Pancreas (tissue), 10 donors: ENCODE measurements around the gene SRRM4. TPM values are rescaled to one million over a fixed set of nuclear protein-coding genes. Genes with fewer than 3 reads are reported as not detected.
"Not testable (repeated sequence)": the region's sequence is repeated elsewhere in the genome, so short reads cannot be mapped to it uniquely, and the experiment has no call there.

ENCODE experiments used
- ATAC-seq, 4 donors: fragments of 200-7000 bp; cut with Tn5 transposase; one replicate each; pipeline versions ENCODE4 v1.8.0 to v1.9.1; 2020; ENCODE audit warnings: mild to moderate bottlenecking in 4 of 4, moderate library complexity in 4 of 4
- DNase-seq, 6 donors: peaks; one replicate each; pipeline ENCODE4 v3.0.0-alpha.2; 2020
- FAIRE-seq: peaks from 2 replicates; lab custom pipeline; 2012; peaks lifted over from hg19 to GRCh38; lab: Jason Lieb, UNC
- H3K27ac ChIP-seq, 4 donors: fragments of 200-600 bp; sonication (generic); 1 replicate in 3 of 4; 2 replicates in 1 of 4; pipeline versions ENCODE4 v1.5.0 to v1.8.0; 2020
- H3K27me3 ChIP-seq, 4 donors: fragments of 200-600 bp; one replicate each; pipeline ENCODE4 v1.8.0; 2021
- H3K36me3 ChIP-seq, 3 donors: fragments of 200-600 bp; sonication (generic) in 1 of 3; one replicate each; pipeline versions ENCODE4 v1.5.0 to v1.8.0; 2020 to 2021
- H3K4me1 ChIP-seq, 3 donors: fragments of 200-600 bp; one replicate each; pipeline ENCODE4 v1.8.0; 2021
- H3K4me3 ChIP-seq, 4 donors: fragments of 200-600 bp; sonication (generic) in 2 of 4; one replicate each; pipeline versions ENCODE4 v1.5.0 to v1.8.0; 2020 to 2021
- H3K9me3 ChIP-seq, 4 donors: fragments of 200-600 bp; one replicate each; pipeline ENCODE4 v1.8.0; 2021
- CTCF ChIP-seq, 4 donors: fragments of 200-600 bp; sonication (generic) in 3 of 4; IDR thresholded peaks; one replicate each; pipeline versions ENCODE4 v1.5.0 to v1.8.0; 2021; ENCODE audit warnings: antibody characterized with exemption in 4 of 4
- WGBS, 2 donors: extraction: QIAGEN DNeasy Blood & Tissue Kit; methylation state at CpG; one replicate each; pipeline ENCODE4 v1.1.7; 2013; 5-methylcytosine and 5-hydroxymethylcytosine counted together
- intact Hi-C, 3 donors: fragments of 100-400 bp; cut with DNase I; formaldehyde crosslinking; loops; one replicate each; pipeline versions ENCODE4 v1.11.1 to v1.14.2; 2022
- polyA plus RNA-seq, 2 donors: library from polyadenylated mRNA; stranded (reverse); fragments of 200-250 nt; gene quantifications; one replicate each; pipeline ENCODE4 v1.2.3, GENCODE V29; 2013
- total RNA-seq, 6 donors: library from RNA; stranded (reverse); fragmentation: NEBNext Ultra II Directional in 4 of 6; extraction: Animal tissue kit (Norgen Biotek cat#: 25700) in 4 of 6; gene quantifications; one replicate each; pipeline versions ENCODE4 v1.2.1 to v1.2.4, GENCODE V29; 2021 to 2023
- donor health status: healthy with polysubstance abuse.
- donor health status: DM: no; HTN: no; CAD: no; lungs with moderate emphysema.
- donor health status: DM: no; HTN: no; CAD: no.
- donor health status: control.
- donor health status: control.
- donor health status: Bipolar disorder and iron deficiency.
- donor health status: DM: yes; HTN: yes; CAD: no.
- donor health status: DM: no; HTN: no; CAD: no.
- donor health status: DM: no; HTN: no; CAD: no.
- donor health status: DM: yes; HTN: yes; CAD: no.

SRRM4 gene
- total and polyA plus RNA-seq, 8 donors, result 0.02 TPM; not detected in 7

DNA sequence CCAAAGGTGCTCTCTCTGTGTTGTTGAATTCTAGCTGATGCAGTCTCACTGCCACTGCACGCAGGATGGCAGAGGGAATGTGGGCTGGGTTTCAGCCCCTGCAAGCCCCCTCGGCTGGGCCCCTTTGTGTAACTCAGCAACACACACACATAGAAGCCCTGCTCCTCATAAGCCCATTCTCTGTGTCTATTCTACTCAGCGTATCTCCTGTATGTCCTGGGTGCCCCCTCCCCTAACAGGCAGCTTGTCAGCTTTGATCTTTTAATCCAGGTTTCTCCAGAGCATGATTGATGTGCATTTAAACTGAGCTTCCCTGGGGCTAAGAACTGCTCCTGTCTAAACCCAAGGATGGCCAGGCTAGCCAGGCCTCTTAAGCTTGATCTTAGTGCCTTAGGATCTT, 43.0 kb downstream of the SRRM4 start:
- Histone ChIP-seq H3K4me3 (no peak overlapping the region), H3K4me1 (no peaks in the 10 kb centered on the region), H3K27me3 (peaks cover 0 to 5% (median 0%) of the 10 kb centered on the region in 4 donors), H3K36me3 (no peaks in the 10 kb centered on the region), H3K9me3 (no peaks in the 10 kb centered on the region), H3K27ac (no peak overlapping the region)
- FAIRE-seq (no peak), DNase-seq (no peak), ATAC-seq (no peak)
- intact Hi-C loops, result no loop called here
- TF ChIP-seq CTCF (IDR thresholded peaks at IDR 0.05), result no peak
- WGBS, 2 donors, result 38 to 52% methylated on average over 3 of the region's 3 CpGs

- no peak for DNase-seq
- Histone ChIP-seq H3K9me3 (no peaks in the 10 kb centered on the region), H3K4me1 (no peaks in the 10 kb centered on the region), H3K27me3 (peaks cover 0 to under 1% (median 0%) of the 10 kb centered on the region in 4 donors), H3K27ac (no peak overlapping the region), H3K36me3 (no peaks in the 10 kb centered on the region), H3K4me3 (no peak overlapping the region)
- WGBS, 2 donors, result 84% methylated on average over 3 of the region's 3 CpGs
- ATAC-seq, result no peak
- no peak for FAIRE-seq
- intact Hi-C loops, result no loop called here
- TF ChIP-seq CTCF (IDR thresholded peaks at IDR 0.05), result no peak
Measured at GRCh38 chr12:119025786-119026185, 44.4 kb downstream of the SRRM4 start.

- WGBS, 2 donors, result 89 to 93% methylated on average over 14 of the region's 14 CpGs
- H3K27me3 ChIP-seq, H3K27ac ChIP-seq, DNase-seq, H3K4me1 ChIP-seq, FAIRE-seq, ATAC-seq, intact Hi-C loops, H3K9me3 ChIP-seq, H3K36me3 ChIP-seq, H3K4me3 ChIP-seq: not testable (repeated sequence)
Measured at GRCh38 chr12:119033332-119033731, 52.0 kb downstream of the SRRM4 start.

DNA sequence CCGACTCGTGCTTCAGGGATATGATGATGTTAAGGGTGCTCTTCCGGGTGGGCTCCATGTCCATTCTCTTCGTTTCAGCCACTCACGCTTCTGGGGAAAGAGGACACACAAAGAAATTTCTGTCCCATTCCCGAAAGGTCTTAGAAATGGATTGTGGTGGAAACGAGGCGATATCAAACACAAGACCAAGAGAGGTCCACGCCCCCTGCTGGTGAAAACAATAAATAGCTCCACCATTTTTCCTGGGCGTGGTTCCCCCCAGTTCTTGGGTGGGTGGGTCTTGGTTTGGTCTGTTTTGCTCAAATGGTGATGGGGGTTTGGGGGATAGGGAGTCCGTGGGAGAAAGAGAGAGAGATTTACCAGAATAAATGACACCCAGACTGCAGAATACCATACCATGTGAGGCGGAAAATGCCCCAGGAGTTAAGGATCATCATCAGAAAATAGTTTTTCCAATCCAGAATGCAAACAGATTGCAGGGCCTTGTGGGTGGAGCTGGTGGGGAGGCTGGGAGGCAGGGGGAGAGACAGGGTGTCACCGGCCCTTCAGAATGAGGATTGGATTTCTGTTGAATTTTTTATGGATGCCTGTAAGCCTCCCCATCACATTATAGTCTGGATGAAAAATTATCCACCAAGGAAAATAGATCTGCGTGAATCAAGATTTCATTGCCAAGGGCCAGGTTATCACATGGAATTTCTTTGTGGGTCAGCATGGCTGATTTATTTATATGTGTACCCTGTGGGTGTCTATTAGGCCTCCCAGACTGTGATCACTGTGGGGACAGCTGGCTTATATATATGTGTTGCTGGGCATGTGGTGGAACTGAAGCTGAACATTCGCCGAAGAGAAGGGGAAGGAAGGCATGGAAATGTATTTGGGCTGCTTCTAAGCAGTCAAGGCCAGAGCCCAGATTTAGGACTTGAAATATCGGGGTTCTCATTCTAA, 55.8 kb downstream of the SRRM4 start:
- peak in 1 of 4 donors; percentile 42 for ATAC-seq

DNA sequence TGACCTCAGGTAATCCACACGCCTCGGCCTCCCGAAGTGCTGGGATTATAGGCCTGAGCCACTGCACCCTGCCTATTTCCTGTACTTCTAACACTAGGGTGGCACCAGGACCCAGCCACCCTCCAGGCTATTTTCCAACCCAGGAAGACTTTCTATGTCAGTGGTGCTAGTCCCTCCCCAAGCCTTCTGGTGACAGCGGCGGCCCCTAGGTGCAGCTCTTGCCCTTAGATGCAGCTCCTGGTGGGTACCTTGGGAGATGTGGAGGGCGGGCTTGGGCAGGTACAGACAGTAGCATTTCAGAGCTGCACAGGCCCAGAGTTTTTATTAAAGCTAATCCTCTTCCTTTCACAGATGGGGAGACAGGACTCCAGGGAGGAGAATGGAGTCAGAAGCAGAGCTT, 62.8 kb downstream of the SRRM4 start:
- Histone ChIP-seq H3K9me3 (no peaks in the 10 kb centered on the region), H3K4me1 (no peaks in the 10 kb centered on the region), H3K36me3 (no peaks in the 10 kb centered on the region), H3K27me3 (no peaks in the 10 kb centered on the region), H3K27ac (no peak overlapping the region), H3K4me3 (no peak overlapping the region)
- TF ChIP-seq CTCF (IDR thresholded peaks at IDR 0.05), result no peak
- ATAC-seq (no peak), DNase-seq (no peak), FAIRE-seq (no peak)
- intact Hi-C loops, result no loop called here
- 86 to 91% methylated on average over 6 of the region's 6 CpGs for WGBS, 2 donors

More for the DNA sequence above, 55.8 kb downstream of the SRRM4 start:
- WGBS, 2 donors, result 44 to 47% methylated on average over 17 of the region's 17 CpGs
- no peak overlapping the region for H3K4me3 ChIP-seq
- H3K9me3 ChIP-seq, result no peaks in the 10 kb centered on the region
- peak; percentile 18 to 48 (median 36) for TF ChIP-seq CTCF (IDR thresholded peaks at IDR 0.05)
- no peaks in the 10 kb centered on the region for H3K4me1 ChIP-seq
- H3K27me3 ChIP-seq, result no peaks in the 10 kb centered on the region
- H3K36me3 ChIP-seq, result no peaks in the 10 kb centered on the region
- FAIRE-seq (no peak), DNase-seq (peak in 1 of 6 donors; percentile 15)
- no peak overlapping the region for H3K27ac ChIP-seq
- intact Hi-C loops, result no loop called here
